Uterus (tissue), 4 donors: ENCODE measurements around the gene CFAP92. TPM values are rescaled to one million over a fixed set of nuclear protein-coding genes. Genes with fewer than 3 reads are reported as not detected.

Source experiments
- DNase-seq, 2 donors: peaks; one replicate each; pipeline ENCODE4 v3.0.0-alpha.2; 2019 to 2020
- H3K27ac ChIP-seq, 2 donors: fragments of 200-600 bp; sonication (generic); 1 replicate in 1 of 2; 2 replicates in 1 of 2; pipeline ENCODE4 v1.5.1; 2016 to 2018
- H3K27me3 ChIP-seq, 2 donors: fragments of 200-600 bp; sonication (generic); one replicate each; pipeline ENCODE4 v1.5.1; 2018 to 2019; ENCODE audit warnings: control low read depth in 1 of 2
- H3K36me3 ChIP-seq, 2 donors: fragments of 200-600 bp; sonication (generic); one replicate each; pipeline ENCODE4 v1.5.1; 2019; ENCODE audit warnings: control low read depth in 1 of 2
- H3K4me1 ChIP-seq, 2 donors: fragments of 200-600 bp; sonication (generic); one replicate each; pipeline ENCODE4 v1.5.1; 2018 to 2019; ENCODE audit warnings: control low read depth in 1 of 2
- H3K4me3 ChIP-seq, 2 donors: fragments of 200-600 bp; sonication (generic); 1 replicate in 1 of 2; 2 replicates in 1 of 2; pipeline ENCODE4 v1.5.1; 2018 to 2019; ENCODE audit warnings: mild to moderate bottlenecking in 1 of 2
- H3K9me3 ChIP-seq, 2 donors: fragments of 200-600 bp; sonication (generic); one replicate each; pipeline ENCODE4 v1.5.1; 2019; ENCODE audit warnings: control low read depth in 1 of 2
- CTCF ChIP-seq, 4 experiments: fragments of 200-600 bp in 2 of 4; fragments of 450-650 bp in 2 of 4; sonication (generic) in 2 of 4; IDR thresholded peaks; one replicate each; pipeline ENCODE4 v1.5.1; 2016 to 2019; ENCODE audit warnings: antibody characterized with exemption in 4 of 4, mild to moderate bottlenecking in 2 of 4, moderate library complexity in 1 of 4
- POLR2A ChIP-seq, 2 donors: fragments of 450-650 bp; IDR thresholded peaks; one replicate each; pipeline ENCODE4 v1.6.1; 2016; ENCODE audit warnings: antibody characterized with exemption in 2 of 2, mild to moderate bottlenecking in 1 of 2, moderate library complexity in 1 of 2
- intact Hi-C: fragments of 100-400 bp; cut with DNase I; formaldehyde crosslinking; loops from one replicate; pipeline ENCODE4 v1.15.1; 2023; ENCODE audit warnings: low total_unique reads
- total RNA-seq, 4 donors: library from RNA; depleted of rRNA in 3 of 4; stranded (reverse); fragments of >200 nt in 3 of 4; gene quantifications; one replicate each; pipeline versions ENCODE4 v1.1.0 to v1.2.4, GENCODE V29; 2014 to 2023
- donor health status: DM: yes; HTN: yes; CAD: no.

CFAP92 gene
- total RNA-seq, 4 donors from 2014 or later: 0.95 to 3.5 (median 2.1) TPM; not detected in 1

GRCh38 chr3:128971421-128972100 is 22.3 kb downstream of the CFAP92 start:
- DNase-seq: peak; percentile 35 to 48
- no peaks in the 10 kb centered on the region for H3K4me1 ChIP-seq
- no peaks in the 10 kb centered on the region for H3K36me3 ChIP-seq
- no peak for TF ChIP-seq POLR2A (IDR thresholded peaks at IDR 0.05)
- no peak for TF ChIP-seq CTCF (IDR thresholded peaks at IDR 0.05)
- no peak overlapping the region for H3K4me3 ChIP-seq
- H3K27me3 ChIP-seq: no peaks in the 10 kb centered on the region
- intact Hi-C loops: no loop called here
- no peak overlapping the region for H3K27ac ChIP-seq
- no peaks in the 10 kb centered on the region for H3K9me3 ChIP-seq

- no peaks in the 10 kb centered on the region for H3K9me3 ChIP-seq
- no peaks in the 10 kb centered on the region for H3K36me3 ChIP-seq
- no peaks in the 10 kb centered on the region for H3K4me1 ChIP-seq
- no peak for DNase-seq
- no peak overlapping the region for H3K4me3 ChIP-seq
- H3K27ac ChIP-seq: no peak overlapping the region
- no peaks in the 10 kb centered on the region for H3K27me3 ChIP-seq
- intact Hi-C loops: no loop called here
- TF ChIP-seq POLR2A (IDR thresholded peaks at IDR 0.05) (no peak), CTCF (IDR thresholded peaks at IDR 0.05) (no peak)
These were observed 23.2 kb downstream of the CFAP92 start for GRCh38 chr3:128970740-128971047.

- TF ChIP-seq CTCF (IDR thresholded peaks at IDR 0.05): peak; percentile 79 to 89 (median 82)
- no peak for TF ChIP-seq POLR2A (IDR thresholded peaks at IDR 0.05)
- no peak overlapping the region for H3K4me3 ChIP-seq
- peak; percentile 42 to 51 for DNase-seq
- H3K9me3 ChIP-seq: no peaks in the 10 kb centered on the region
- H3K27ac ChIP-seq: no peak overlapping the region
- no peaks in the 10 kb centered on the region for H3K36me3 ChIP-seq
- H3K27me3 ChIP-seq: no peaks in the 10 kb centered on the region
- intact Hi-C loops: no loop called here
- no peaks in the 10 kb centered on the region for H3K4me1 ChIP-seq
These were observed 23.7 kb downstream of the CFAP92 start for GRCh38 chr3:128969993-128970739.

GRCh38 chr3:128967748-128968355 is 26.0 kb downstream of the CFAP92 start:
- no peak for TF ChIP-seq POLR2A (IDR thresholded peaks at IDR 0.05)
- TF ChIP-seq CTCF (IDR thresholded peaks at IDR 0.05): no peak
- Histone ChIP-seq H3K4me3 (no peak overlapping the region), H3K27ac (no peak overlapping the region), H3K27me3 (no peaks in the 10 kb centered on the region), H3K4me1 (no peaks in the 10 kb centered on the region), H3K9me3 (no peaks in the 10 kb centered on the region), H3K36me3 (no peaks in the 10 kb centered on the region)
- no peak for DNase-seq
- intact Hi-C loops: no loop called here

- intact Hi-C loops: no loop called here
These were observed 28.1 kb downstream of the CFAP92 start for GRCh38 chr3:128965818-128966217.

More at GRCh38 chr3:128965818-128966217, 28.1 kb downstream of the CFAP92 start:
- Histone ChIP-seq H3K4me1 (no peaks in the 10 kb centered on the region), H3K27me3 (no peaks in the 10 kb centered on the region), H3K4me3 (no peak overlapping the region), H3K9me3 (no peaks in the 10 kb centered on the region), H3K36me3 (no peaks in the 10 kb centered on the region), H3K27ac (no peak overlapping the region)
- no peak for DNase-seq
- no peak for TF ChIP-seq CTCF (IDR thresholded peaks at IDR 0.05)
- TF ChIP-seq POLR2A (IDR thresholded peaks at IDR 0.05): no peak
